Gastroesophageal sphincter (tissue), 4 donors: Measurements from ENCODE around the gene GLE1. TPM values are rescaled to one million over a fixed set of nuclear protein-coding genes. Genes with fewer than 3 reads are reported as not detected.

ENCODE experiments used
- small RNA-seq, 4 donors: library from RNA; depleted of rRNA; stranded (forward); fragments of <200 nt; gene quantifications; one replicate each; pipeline ENCODE3, GENCODE V24; 2016
- total RNA-seq, 4 donors: library from RNA; depleted of rRNA; stranded (reverse); fragments of >200 nt; gene quantifications; one replicate each; pipeline ENCODE4 v1.1.0, GENCODE V29; 2016

GLE1 gene
- total RNA-seq, 4 donors from 2014 or later: 18.7 to 32.4 (median 26.9) TPM

Small RNA genes within 50 kb of the gene (small RNA-seq; reads per million reads assigned to genes)
- 0 reads per million in 4 donors for gene RNU7-171P

Other genes starting within 250 kb of the GLE1 start
- 100 to 1,000 TPM in 1 of 4 donors, 10 to 100 TPM in 3; 71.1 to 130 (median 83.1) TPM for gene GOLGA2, start 228.7 kb upstream of the GLE1 start, total RNA-seq
- gene SWI5, start 228.4 kb upstream of the GLE1 start, total RNA-seq: 10 to 100 TPM; 18.2 to 27.5 (median 24.5) TPM
- 10 to 100 TPM in 1 of 4 donors, 1 to 10 TPM in 3; 5.1 to 11.4 (median 7.5) TPM for gene TRUB2, start 182.3 kb upstream of the GLE1 start, total RNA-seq
- gene COQ4, start 181.9 kb upstream of the GLE1 start, total RNA-seq: 10 to 100 TPM; 25.8 to 40.5 (median 31.8) TPM
- 10 to 100 TPM; 14.3 to 34.3 (median 20.4) TPM for gene SLC27A4, start 164.2 kb upstream of the GLE1 start, total RNA-seq
- 10 to 100 TPM; 20.5 to 46.8 (median 30.2) TPM for gene URM1, start 133.3 kb upstream of the GLE1 start, total RNA-seq
- gene CERCAM, start 83.9 kb upstream of the GLE1 start, total RNA-seq: 10 to 100 TPM; 18.0 to 30.0 (median 28.1) TPM
- gene ODF2, start 48.7 kb upstream of the GLE1 start, total RNA-seq: 10 to 100 TPM; 19.7 to 30.1 (median 26.9) TPM
- gene SPTAN1, start 47.9 kb downstream of the GLE1 start, total RNA-seq: 100 to 1,000 TPM; 223 to 390 (median 286) TPM
- gene DYNC2I2, start 152.1 kb downstream of the GLE1 start, total RNA-seq: 10 to 100 TPM; 28.3 to 47.0 (median 37.7) TPM
- 100 to 1,000 TPM; 209 to 355 (median 256) TPM for gene SET, start 184.5 kb downstream of the GLE1 start, total RNA-seq
- 1 to 10 TPM; 2.3 to 7.5 (median 4.0) TPM for gene PKN3, start 197.8 kb downstream of the GLE1 start, total RNA-seq
- gene ZDHHC12, start 219.4 kb downstream of the GLE1 start, total RNA-seq: 10 to 100 TPM; 19.5 to 24.5 (median 22.2) TPM